HepG2 (cell line): ENCODE results near the gene ANKRD65. TPM values are rescaled to one million over a fixed set of nuclear protein-coding genes. Genes with fewer than 3 reads are reported as not detected.
A peak's percentile ranks its signal among the peaks of the same experiment; 100 is the strongest.

Source experiments
- ASH2L ChIP-seq: fragments of 300-600, 200-600 bp; sonication (generic); IDR thresholded peaks from 2 replicates; pipeline ENCODE4 v1.7.0; 2017; ENCODE audit warnings: low read depth, mild to moderate bottlenecking, moderate library complexity, mixed read lengths, low read length; ENCODE audit not compliant: insufficient read length
- CENPX ChIP-seq: sonication (generic); formaldehyde crosslinking; IDR thresholded peaks from 2 replicates; pipeline ENCODE4 v1.9.0; 2021; ENCODE audit warnings: mild to moderate bottlenecking, missing genetic modification reagents, moderate library complexity
- HOXA5 ChIP-seq: sonication (generic); formaldehyde crosslinking; IDR thresholded peaks from 2 replicates; pipeline ENCODE4 v1.4.0; 2020; ENCODE audit warnings: missing genetic modification reagents
- KDM1A ChIP-seq: IDR thresholded peaks from 2 replicates; pipeline ENCODE4 v1.6.1; 2016; ENCODE audit warnings: missing compliant biosample characterization
- KMT2B ChIP-seq: IDR thresholded peaks from 2 replicates; pipeline ENCODE4 v1.6.1; 2016; ENCODE audit warnings: missing genetic modification reagents, missing compliant biosample characterization
- MEF2D ChIP-seq: sonication (generic); formaldehyde crosslinking; IDR thresholded peaks from 2 replicates; pipeline ENCODE4 v1.5.1; 2020; ENCODE audit warnings: mild to moderate bottlenecking, missing genetic modification reagents
- RBM39 ChIP-seq: fragments of 200-400 bp; formaldehyde crosslinking; IDR thresholded peaks from one replicate; pipeline ENCODE4 v1.6.1; 2018; ENCODE audit warnings: antibody characterized with exemption, mild to moderate bottlenecking, low read depth, low read length; ENCODE audit not compliant: poor library complexity, severe bottlenecking
- SALL2 ChIP-seq: sonication (generic); formaldehyde crosslinking; IDR thresholded peaks from 2 replicates; pipeline ENCODE4 v1.8.1; 2023; ENCODE audit warnings: mild to moderate bottlenecking, missing genetic modification reagents, inconsistent platforms
- SNAI1 ChIP-seq: sonication (generic); formaldehyde crosslinking; IDR thresholded peaks from 2 replicates; pipeline ENCODE4 v1.5.0; 2020; ENCODE audit warnings: mild to moderate bottlenecking, missing genetic modification reagents, borderline replicate concordance
- SRY ChIP-seq: sonication (generic); formaldehyde crosslinking; IDR thresholded peaks from 2 replicates; pipeline ENCODE4 v1.8.0; 2022; ENCODE audit warnings: mild to moderate bottlenecking, missing genetic modification reagents
- ZFAT ChIP-seq: sonication (generic); formaldehyde crosslinking; conservative IDR thresholded peaks from 2 replicates; pipeline ENCODE4 v1.8.1; 2023; ENCODE audit warnings: missing genetic modification reagents, inconsistent platforms
- ZFP90 ChIP-seq: sonication (generic); formaldehyde crosslinking; IDR thresholded peaks from 2 replicates; pipeline ENCODE4 v1.8.0; 2022; ENCODE audit warnings: missing genetic modification reagents, mild to moderate bottlenecking, inconsistent platforms, borderline replicate concordance
- ZNF234 ChIP-seq: sonication (generic); formaldehyde crosslinking; conservative IDR thresholded peaks from 2 replicates; pipeline ENCODE4 v1.5.1; 2020; ENCODE audit warnings: mild to moderate bottlenecking, missing genetic modification reagents
- polyA plus RNA-seq, 8 experiments: library from polyadenylated mRNA; depleted of rRNA in 3 of 8; stranded (reverse) in 7 of 8; unstranded in 1 of 8; fragments of >200 nt; fragmentation: Illumina TruSeq in 4 of 8; extraction: Trizol in 4 of 8; gene quantifications; 2 replicates each; pipeline versions ENCODE4 v1.2.1 to v1.2.3, GENCODE V29; 2011 to 2016; ENCODE audit warnings: low read depth in 4 of 8, missing spikeins in 1 of 8, mixed read lengths in 1 of 8; ENCODE audit not compliant: insufficient read depth in 1 of 8
- total RNA-seq, 5 experiments: library from RNA; depleted of rRNA; stranded (reverse); fragments of >200 nt; fragmentation: Illumina TruSeq; extraction: Trizol; gene quantifications; 2 replicates each; pipeline ENCODE4 v1.2.3, GENCODE V29; 2016; ENCODE audit warnings: low read depth in 1 of 5
- TF ChIP-seq, protein P1 (sequence below): sonication (generic); formaldehyde crosslinking; IDR thresholded peaks from 2 replicates; pipeline ENCODE4 v1.5.1; 2020; ENCODE audit warnings: mild to moderate bottlenecking, missing genetic modification reagents

Gene ANKRD65
- total and polyA plus RNA-seq, 2 of the 13 experiments (the other 11 are each of a cell fraction or from before 2014, with no cell fraction given) = 12.1 to 30.1 TPM

DNA sequence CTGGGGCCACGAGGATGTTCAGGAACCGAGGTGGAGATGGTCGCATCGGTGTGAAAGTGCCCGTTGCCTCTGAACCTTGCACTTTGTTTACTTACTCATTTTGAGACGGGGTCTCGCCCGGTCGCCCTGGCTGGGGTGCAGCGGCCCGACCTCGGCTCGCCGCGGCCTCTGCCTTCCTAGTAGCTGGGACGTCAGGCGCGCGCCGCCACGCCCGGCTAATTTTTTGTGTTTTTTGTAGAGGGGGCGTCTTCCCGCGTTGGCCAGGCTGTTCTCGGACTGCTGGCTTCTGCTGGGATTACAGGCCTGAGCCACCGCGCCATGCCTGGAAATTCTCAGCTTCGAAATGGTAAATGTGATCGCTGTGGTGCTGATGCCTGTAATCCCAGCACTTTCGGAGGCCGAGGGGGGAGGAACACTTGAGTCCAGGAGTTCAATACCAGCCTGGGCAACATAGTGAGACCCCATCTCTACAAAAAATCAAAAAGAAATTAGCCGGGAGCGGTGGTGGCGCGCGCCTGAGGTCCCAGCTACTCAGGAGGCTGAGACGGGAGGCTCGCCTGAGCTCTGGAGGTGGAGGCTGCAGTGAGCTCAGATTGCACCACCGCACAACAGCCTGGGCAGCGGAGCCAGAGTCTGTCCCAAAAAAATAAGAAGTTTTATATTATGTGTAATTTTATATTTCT is 13.3 kb downstream of the ANKRD65 start (continued):
- TF ChIP-seq, protein P1, sequence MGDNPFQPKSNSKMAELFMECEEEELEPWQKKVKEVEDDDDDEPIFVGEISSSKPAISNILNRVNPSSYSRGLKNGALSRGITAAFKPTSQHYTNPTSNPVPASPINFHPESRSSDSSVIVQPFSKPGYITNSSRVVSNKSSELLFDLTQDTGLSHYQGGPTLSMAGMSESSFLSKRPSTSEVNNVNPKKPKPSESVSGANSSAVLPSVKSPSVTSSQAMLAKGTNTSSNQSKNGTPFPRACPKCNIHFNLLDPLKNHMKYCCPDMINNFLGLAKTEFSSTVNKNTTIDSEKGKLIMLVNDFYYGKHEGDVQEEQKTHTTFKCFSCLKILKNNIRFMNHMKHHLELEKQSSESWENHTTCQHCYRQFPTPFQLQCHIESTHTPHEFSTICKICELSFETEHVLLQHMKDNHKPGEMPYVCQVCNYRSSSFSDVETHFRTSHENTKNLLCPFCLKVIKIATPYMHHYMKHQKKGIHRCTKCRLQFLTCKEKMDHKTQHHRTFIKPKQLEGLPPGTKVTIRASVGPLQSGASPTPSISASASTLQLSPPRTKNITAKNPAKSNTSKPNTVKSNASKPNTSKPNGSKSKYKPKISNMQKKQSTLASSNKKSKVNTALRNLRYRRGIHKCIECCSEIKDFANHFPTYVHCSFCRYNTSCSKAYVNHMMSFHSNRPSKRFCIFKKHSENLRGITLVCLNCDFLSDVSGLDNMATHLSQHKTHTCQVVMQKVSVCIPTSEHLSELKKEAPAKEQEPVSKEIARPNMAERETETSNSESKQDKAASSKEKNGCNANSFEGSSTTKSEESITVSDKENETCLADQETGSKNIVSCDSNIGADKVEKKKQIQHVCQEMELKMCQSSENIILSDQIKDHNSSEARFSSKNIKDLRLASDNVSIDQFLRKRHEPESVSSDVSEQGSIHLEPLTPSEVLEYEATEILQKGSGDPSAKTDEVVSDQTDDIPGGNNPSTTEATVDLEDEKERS (CRISPR knock-in tag) = peak; percentile 12; the same call in 1 of the 2 replicates
- 0 out of 2 replicates have a peak, but pooled peaks have one; percentile 7 for TF ChIP-seq SRY (CRISPR knock-in tag)
- peak; percentile 30 for TF ChIP-seq ASH2L
- no peak for TF ChIP-seq ZFP90 (CRISPR knock-in tag)
- TF ChIP-seq MEF2D (CRISPR knock-in tag) = 0 out of 2 replicates have a peak, but pooled peaks have one; percentile 8
- peak; percentile 11 for TF ChIP-seq RBM39
- no peak for TF ChIP-seq KMT2B
- 0 out of 2 replicates have a peak, but pooled peaks have one; percentile 9 for TF ChIP-seq CENPX
- TF ChIP-seq ZNF234 (CRISPR knock-in tag) = peak; percentile 69; the same call in 1 of the 2 replicates
- no peak for TF ChIP-seq ZFAT (CRISPR knock-in tag)
- 0 out of 2 replicates have a peak, but pooled peaks have one; percentile 16 for TF ChIP-seq KDM1A
- TF ChIP-seq SNAI1 (CRISPR knock-in tag) = no peak
- TF ChIP-seq HOXA5 (CRISPR knock-in tag) = 0 out of 2 replicates have a peak, but pooled peaks have one; percentile 16
- no peak for TF ChIP-seq SALL2 (CRISPR knock-in tag)
- TF ChIP-seq, all 625 proteins: peak for 24
